Activated CD8-positive, alpha-beta memory T cell treated with anti-CD3 and anti-CD28 coated beads for 48 hours (primary cell): ENCODE results near the gene S100B.

Source experiments
- DNase-seq, 3 experiments: peaks; one replicate each; pipeline ENCODE4 v3.0.0-alpha.2; 2020; ENCODE audit warnings: low read depth in 2 of 3, low spot score in 2 of 3

Gene S100B

DNA sequence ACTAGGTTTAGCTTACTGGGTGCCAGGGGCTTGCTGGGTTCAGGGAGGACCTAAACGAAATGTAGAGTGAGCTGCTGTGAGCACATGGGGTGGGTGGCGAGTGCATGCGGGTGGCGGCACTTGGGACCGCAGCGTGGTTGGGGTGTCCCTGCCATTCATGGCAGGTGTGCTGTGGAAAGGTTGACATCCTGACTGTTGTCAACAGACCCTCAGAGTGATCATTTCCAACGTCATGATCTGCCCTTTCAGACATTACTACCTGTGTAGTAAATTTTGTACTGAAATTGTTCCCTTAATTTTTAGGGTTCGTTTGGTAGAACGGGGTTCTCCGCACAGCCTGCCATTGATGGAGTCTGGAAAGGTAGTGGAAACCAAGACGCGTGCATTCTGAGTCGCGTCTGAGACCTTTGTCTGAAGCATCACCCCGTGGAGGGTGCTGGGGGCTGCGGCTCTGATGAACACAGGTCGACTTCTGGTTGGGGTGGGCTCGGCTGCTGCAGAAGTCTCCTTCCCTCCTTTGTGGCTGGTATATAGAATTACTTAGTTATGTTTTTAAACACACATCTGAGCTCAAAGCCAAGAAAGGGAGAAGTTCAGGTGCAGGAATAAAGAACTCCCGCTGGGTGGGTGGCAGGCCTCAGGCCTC lies 43.3 kb downstream of the S100B start:
- DNase-seq = no peak

- no peak for DNase-seq
Measured at GRCh38 chr21:46560568-46561444, 44.1 kb downstream of the S100B start.

DNA sequence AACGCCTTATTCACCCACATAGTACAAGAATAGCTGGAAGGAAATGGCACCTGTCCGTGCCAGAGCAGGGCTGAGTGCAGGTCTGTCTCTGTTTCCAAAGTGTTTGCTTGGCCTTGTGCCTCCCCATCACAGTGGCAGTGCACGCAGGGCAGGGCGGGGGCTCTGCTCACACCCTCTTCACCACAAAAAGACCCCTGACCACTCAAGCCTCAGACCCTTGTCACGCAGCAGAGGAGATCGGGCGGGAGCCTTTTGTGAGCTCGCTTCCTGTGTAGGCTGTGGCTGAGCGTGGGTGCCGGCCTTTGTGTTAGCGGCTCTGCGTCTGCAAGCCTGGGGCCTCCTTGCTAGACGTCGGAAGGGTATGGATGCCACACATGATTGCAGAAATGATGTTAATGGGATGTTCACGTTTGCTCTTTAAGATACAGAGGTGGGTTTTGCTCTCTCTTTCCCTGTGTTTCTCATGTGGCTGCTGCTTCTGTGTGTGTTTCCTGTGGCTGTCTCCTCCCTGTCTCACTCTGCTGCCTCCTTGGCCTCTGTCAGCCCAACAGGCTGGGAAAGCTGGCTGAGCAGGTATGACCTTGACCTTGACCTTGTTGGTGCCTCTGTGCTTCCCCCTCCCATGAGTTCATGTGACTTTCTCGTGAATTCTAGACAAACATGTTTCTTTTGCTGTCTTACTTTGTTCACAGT lies 45.4 kb downstream of the S100B start:
- peak; percentile 36 to 49 (median 40) for DNase-seq

- DNase-seq = no peak
Measured at GRCh38 chr21:46557919-46558392, 46.9 kb downstream of the S100B start.

- DNase-seq = no peak
Measured at GRCh38 chr21:46557469-46557868, 47.4 kb downstream of the S100B start.

DNA sequence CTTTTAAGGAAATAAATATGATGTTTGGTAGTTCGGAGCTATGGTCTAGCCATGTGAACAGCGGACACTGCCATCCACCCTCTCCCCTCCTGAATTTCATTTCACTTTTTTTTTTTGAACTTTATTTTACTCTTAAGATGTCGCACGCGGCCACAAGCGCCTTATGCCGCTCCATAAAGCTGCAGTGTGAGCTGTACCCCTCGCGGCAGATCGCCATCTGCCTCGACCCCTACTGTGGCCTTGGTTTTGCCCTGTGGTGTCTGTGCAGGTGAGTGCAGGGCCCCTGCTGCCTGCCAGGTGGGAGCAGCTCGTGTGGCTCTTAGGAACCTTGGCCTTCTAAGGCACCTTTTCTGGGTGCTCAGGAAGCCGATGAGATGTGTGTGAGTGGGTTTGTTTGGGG lies 48.1 kb downstream of the S100B start:
- DNase-seq = no peak

DNA sequence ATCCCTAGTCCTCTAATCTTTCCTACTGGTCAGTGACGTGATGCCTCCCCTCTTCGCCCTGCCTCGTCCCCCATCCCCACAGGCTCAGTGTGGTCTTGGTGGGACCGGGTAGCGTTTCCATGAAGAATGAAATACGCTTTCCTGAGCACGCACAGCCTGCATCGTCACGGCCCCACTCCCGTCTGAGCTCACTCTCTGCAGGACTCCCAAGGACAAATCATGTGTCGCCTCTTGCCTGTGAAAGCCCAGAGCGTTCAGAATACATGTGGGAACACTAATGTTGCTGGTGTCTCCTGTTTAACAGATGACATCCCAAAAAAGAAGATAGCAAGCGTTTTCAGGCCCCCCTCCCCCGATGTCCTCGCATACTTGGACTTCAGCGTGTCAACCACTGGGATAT lies 49.2 kb downstream of the S100B start:
- DNase-seq = no peak

DNA sequence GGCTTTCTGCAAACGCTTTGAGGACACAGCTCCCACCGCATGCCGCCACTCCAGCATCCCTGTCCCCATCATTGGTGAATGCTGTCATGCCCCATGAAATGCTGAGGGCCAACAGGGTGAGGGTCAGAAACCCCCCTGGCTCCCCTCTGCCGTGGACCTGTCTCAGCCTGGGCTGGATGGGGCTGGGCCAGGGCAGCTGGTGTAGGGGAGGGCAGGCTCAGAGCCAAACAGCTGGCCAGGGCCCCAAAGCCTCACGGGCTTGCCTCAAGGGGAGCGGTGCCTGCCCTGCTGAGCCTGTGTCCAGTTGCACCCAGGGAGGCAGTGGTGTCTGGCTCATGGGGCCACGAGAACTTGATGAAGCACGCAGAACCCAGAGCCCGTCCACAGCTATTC lies 49.7 kb downstream of the S100B start:
- no peak for DNase-seq

GRCh38 chr21:46554431-46555224 lies 50.3 kb downstream of the S100B start:
- DNase-seq = no peak

- no peak for DNase-seq
Measured at GRCh38 chr21:46553993-46554392, 50.9 kb downstream of the S100B start.

GRCh38 chr21:46552865-46553379 lies 52.0 kb downstream of the S100B start:
- DNase-seq = no peak

DNA sequence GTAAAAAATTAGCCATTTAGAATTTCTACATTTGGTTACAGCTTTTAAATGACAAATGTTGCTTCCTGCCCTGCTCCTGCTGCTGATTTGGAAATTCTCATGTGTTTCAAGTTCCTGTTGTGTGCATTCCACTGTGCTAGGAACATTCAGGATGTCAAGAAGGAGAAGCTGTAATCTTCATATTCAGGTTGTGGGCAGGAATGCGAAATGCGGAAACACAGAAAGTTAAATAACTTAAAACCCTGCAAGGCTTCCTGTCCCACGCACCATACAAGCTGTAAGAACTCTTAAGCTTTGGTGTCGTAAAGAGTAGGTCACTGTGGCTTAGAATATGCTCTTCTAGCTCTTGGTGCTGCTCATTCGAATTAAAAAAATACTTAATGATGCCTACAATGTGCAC lies 52.6 kb downstream of the S100B start:
- no peak for DNase-seq

GRCh38 chr21:46551636-46552241 lies 53.1 kb downstream of the S100B start:
- peak in 1 of 3 experiments; percentile 31 for DNase-seq

- DNase-seq = no peak
Measured at GRCh38 chr21:46550116-46550941, 54.6 kb downstream of the S100B start.

- no peak for DNase-seq
Measured at GRCh38 chr21:46549650-46550049, 55.2 kb downstream of the S100B start.
